ENCODE data around the gene OR7A17.

- no peak for TF ChIP-seq POLR2A (IDR thresholded peaks at IDR 0.05)
- no peak for TF ChIP-seq CTCF (IDR thresholded peaks at IDR 0.05)
Observed at GRCh38 chr19:14901675-14902260, 15.8 kb upstream of the OR7A17 start.

Data from vagina (tissue), 2 donors.